22Rv1 (cell line): ENCODE data around the gene MAGOHB.

Source experiments
- H3K27ac ChIP-seq: fragments of 450-650 bp; 2 replicates; pipeline ENCODE4 v1.5.1; 2017
- ZFX ChIP-seq: fragments of 450-650 bp; IDR thresholded peaks from 2 replicates; pipeline ENCODE4 v1.6.1; 2017; ENCODE audit warnings: antibody characterized with exemption, borderline replicate concordance
- TF ChIP-seq, protein P1 (sequence below): fragments of 450-650 bp; IDR thresholded peaks from 2 replicates; pipeline ENCODE4 v1.5.1; 2017; ENCODE audit warnings: mild to moderate bottlenecking

The MAGOHB gene

DNA sequence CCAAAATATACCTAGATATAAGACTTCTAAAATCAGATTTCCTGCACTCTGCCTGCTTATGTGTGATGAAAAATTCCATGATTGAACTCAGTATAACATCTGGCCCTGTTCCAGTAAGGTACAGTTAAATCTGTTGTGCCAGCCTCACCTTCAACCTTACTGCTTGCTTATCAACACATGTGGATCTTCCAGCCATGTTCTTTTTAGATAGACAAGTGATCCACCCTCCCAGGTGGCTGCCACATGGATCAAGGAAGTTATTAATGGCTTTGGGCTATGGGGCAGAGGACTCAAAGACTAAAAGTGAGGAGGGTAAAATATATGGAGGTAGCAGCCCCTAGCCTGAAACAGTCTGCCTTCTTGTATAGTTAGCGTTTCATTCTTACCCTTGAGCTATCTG is 25.3 kb upstream of the MAGOHB start:
- TF ChIP-seq ZFX, result no peak
- TF ChIP-seq, protein P1, sequence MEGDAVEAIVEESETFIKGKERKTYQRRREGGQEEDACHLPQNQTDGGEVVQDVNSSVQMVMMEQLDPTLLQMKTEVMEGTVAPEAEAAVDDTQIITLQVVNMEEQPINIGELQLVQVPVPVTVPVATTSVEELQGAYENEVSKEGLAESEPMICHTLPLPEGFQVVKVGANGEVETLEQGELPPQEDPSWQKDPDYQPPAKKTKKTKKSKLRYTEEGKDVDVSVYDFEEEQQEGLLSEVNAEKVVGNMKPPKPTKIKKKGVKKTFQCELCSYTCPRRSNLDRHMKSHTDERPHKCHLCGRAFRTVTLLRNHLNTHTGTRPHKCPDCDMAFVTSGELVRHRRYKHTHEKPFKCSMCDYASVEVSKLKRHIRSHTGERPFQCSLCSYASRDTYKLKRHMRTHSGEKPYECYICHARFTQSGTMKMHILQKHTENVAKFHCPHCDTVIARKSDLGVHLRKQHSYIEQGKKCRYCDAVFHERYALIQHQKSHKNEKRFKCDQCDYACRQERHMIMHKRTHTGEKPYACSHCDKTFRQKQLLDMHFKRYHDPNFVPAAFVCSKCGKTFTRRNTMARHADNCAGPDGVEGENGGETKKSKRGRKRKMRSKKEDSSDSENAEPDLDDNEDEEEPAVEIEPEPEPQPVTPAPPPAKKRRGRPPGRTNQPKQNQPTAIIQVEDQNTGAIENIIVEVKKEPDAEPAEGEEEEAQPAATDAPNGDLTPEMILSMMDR, result no peak
- no peak overlapping the region for H3K27ac ChIP-seq

- peak overlapping the region; percentile 75 for H3K27ac ChIP-seq
- no peak for TF ChIP-seq ZFX
- TF ChIP-seq, protein P1, result no peak
Observed at GRCh38 chr12:10636611-10637010, 23.2 kb upstream of the MAGOHB start.

- TF ChIP-seq, protein P1, result no peak
- no peak for TF ChIP-seq ZFX
Observed at GRCh38 chr12:10636124-10636523, 22.7 kb upstream of the MAGOHB start.

DNA sequence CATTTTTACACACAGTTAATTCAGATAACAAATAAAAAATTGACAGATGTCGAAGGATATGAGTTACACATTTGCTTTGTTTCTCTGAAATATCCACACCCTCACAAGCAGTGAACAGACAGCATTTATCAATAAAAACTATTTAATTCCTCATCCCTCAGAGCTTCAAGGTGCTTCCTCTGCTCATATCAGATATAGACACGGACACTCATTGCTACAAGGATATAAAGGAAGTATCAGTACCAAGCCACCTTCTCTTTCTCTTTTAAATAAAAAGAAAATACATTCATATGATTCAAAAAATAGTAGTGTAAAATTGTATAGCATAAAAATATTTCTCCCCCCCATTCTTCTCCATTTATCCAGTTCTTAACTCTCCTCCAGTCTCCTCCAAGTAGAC is 21.9 kb upstream of the MAGOHB start:
- peak overlapping the region; percentile 75 for H3K27ac ChIP-seq
- TF ChIP-seq, protein P1, result no peak
- TF ChIP-seq ZFX, result no peak

More at GRCh38 chr12:10636124-10636523, 22.7 kb upstream of the MAGOHB start:
- peak overlapping the region; percentile 75 for H3K27ac ChIP-seq

DNA sequence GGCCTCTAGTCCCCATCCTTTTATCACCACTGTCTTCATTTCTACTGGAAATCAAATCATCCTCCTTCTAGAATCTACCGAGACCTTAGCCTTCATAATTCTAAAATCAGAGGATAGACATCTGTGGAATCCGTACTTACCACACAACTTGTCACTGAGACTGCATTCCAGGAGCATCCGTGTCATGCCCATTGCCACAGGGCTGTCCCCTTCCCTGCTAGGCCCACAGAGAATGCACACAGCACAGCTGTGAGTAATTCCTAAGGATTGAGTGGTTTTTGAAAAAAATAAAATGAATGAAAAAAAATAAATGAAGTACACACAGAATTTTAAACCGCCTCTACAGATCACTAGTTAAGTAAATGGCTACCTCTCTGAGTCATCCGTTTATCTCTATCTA is 21.0 kb upstream of the MAGOHB start:
- no peak overlapping the region for H3K27ac ChIP-seq
- TF ChIP-seq, protein P1, result no peak
- TF ChIP-seq ZFX, result no peak

DNA sequence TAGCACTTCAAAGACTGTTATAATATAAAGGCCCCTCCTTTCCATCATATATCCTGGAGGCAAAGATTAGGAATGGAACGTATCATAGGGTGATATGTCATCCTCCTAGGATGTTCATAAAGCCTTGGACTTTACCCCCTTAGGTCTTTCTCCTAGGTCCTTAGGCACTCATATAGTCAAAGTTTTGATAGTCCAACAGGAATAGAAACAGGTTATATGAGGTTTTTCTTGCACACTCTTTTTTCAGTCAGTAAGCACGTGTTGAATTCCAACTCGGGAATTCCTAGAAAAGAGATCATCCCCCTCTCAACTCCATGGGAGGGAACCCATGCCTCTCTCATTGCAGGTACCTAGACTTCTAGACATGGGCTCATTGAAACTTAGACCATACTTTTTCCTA is 20.1 kb upstream of the MAGOHB start:
- no peak overlapping the region for H3K27ac ChIP-seq
- TF ChIP-seq, protein P1, result no peak
- no peak for TF ChIP-seq ZFX

DNA sequence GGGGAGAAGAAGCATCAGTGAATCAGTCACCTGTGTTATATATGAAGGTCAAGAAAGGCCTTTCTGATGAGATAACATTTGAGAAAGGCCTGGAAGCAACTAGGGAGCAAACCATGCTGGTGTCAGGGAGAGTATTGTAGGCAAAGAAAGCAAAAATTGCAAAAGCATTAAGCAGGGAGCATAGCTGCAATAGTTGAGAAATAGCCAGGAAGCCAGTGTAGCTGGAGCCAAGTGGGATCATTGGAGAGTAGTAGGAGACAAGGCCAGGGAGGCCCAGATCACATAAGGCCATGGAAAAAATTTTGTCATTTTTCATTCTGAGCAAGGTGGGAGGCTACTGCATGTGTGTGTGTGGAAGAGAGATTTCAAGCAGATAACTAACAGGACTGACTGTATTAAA is 18.8 kb upstream of the MAGOHB start:
- H3K27ac ChIP-seq, result no peak overlapping the region
- TF ChIP-seq ZFX, result no peak
- TF ChIP-seq, protein P1, result no peak
